OCI-LY7 (cell line): ENCODE data around the gene ZNF423. TPM values are rescaled to one million over a fixed set of nuclear protein-coding genes. Genes with fewer than 3 reads are reported as not detected.

Experiments
- BruUV-seq: library from RNA; stranded (reverse); fragments of 400-500 nt; replicated peaks from 2 replicates; lab custom pipeline; 2021; lab: Mats Ljungman, UMichigan
- CTCF ChIA-PET: fragments of 300-600 bp; sonication (Branson Sonifier 250); formaldehyde crosslinking; loops from one replicate; lab custom pipeline; 2022; ENCODE audit warnings: antibody characterized with exemption; ENCODE audit not compliant: unreplicated experiment; lab: Charles Lee
- POLR2A ChIA-PET: fragments of 300-600 bp; sonication (Branson Sonifier 250); formaldehyde crosslinking; loops from one replicate; lab custom pipeline; 2022; ENCODE audit warnings: antibody characterized with exemption; lab: Charles Lee
- DNase-seq: peaks from one replicate; pipeline ENCODE4 v3.0.0-alpha.2; 2015; ENCODE audit warnings: low spot score
- H2AFZ ChIP-seq: fragments of 200-600 bp; sonication (generic), shearing (Covaris generic); 2 replicates; pipeline ENCODE4 v1.6.1; 2014; ENCODE audit warnings: mild to moderate bottlenecking, antibody characterized with exemption, low read length, moderate library complexity
- H3K27ac ChIP-seq: fragments of 200-600 bp; sonication (generic); 2 replicates; pipeline ENCODE4 v1.5.1; 2014; ENCODE audit warnings: mixed run types, low read depth, mild to moderate bottlenecking, moderate library complexity, low read length, inconsistent platforms; ENCODE audit not compliant: poor library complexity, severe bottlenecking
- H3K36me3 ChIP-seq: fragments of 200-600 bp; sonication (generic); 2 replicates; pipeline ENCODE4 v1.6.1; 2014; ENCODE audit warnings: mild to moderate bottlenecking, antibody characterized with exemption, low read length, moderate library complexity, mixed read lengths; ENCODE audit not compliant: insufficient read depth
- H3K4me1 ChIP-seq: fragments of 200-600 bp; sonication (generic); 2 replicates; pipeline ENCODE4 v1.5.1; 2014; ENCODE audit warnings: mild to moderate bottlenecking, low read length; ENCODE audit not compliant: insufficient read depth, poor library complexity, severe bottlenecking
- H3K4me2 ChIP-seq: fragments of 200-600 bp; sonication (generic); 2 replicates; pipeline ENCODE4 v1.6.1; 2014; ENCODE audit warnings: mild to moderate bottlenecking, low read length
- H3K4me3 ChIP-seq: fragments of 200-600 bp; sonication (generic); 2 replicates; pipeline ENCODE4 v1.5.1; 2014; ENCODE audit warnings: mild to moderate bottlenecking, low read depth, low read length; ENCODE audit not compliant: poor library complexity, severe bottlenecking
- H3K79me2 ChIP-seq: fragments of 200-600 bp; sonication (generic); 2 replicates; pipeline ENCODE4 v1.6.1; 2016; ENCODE audit warnings: low read depth, mild to moderate bottlenecking, low read length, moderate library complexity, mixed read lengths; ENCODE audit not compliant: insufficient read depth
- H3K9me2 ChIP-seq: fragments of 200-600 bp; sonication (generic); 2 replicates; pipeline ENCODE4 v1.6.1; 2016; ENCODE audit warnings: mild to moderate bottlenecking, low read length, mixed read lengths; ENCODE audit not compliant: insufficient read depth
- H3K9me3 ChIP-seq: fragments of 200-600 bp; sonication (generic); 2 replicates; pipeline ENCODE4 v1.6.1; 2014; ENCODE audit warnings: mild to moderate bottlenecking, mixed run types, low read length, mixed read lengths
- H4K20me1 ChIP-seq: fragments of 200-600 bp; sonication (generic); 2 replicates; pipeline ENCODE4 v1.6.1; 2014; ENCODE audit warnings: mild to moderate bottlenecking, antibody characterized with exemption, low read length, moderate library complexity, mixed read lengths; ENCODE audit not compliant: insufficient read depth
- EZH2phosphoT487 ChIP-seq: fragments of 200-600 bp; sonication (generic); IDR thresholded peaks from 2 replicates; pipeline ENCODE4 v1.6.1; 2018; ENCODE audit warnings: low read depth, borderline replicate concordance, mild to moderate bottlenecking, mixed run types, antibody characterized with exemption, low read length, moderate library complexity, mixed read lengths
- intact Hi-C: fragments of 100-400 bp; cut with micrococcal nuclease; formaldehyde crosslinking; loops from one replicate; pipeline ENCODE4 v1.10.0; 2022; ENCODE audit not compliant: unreplicated experiment
- total RNA-seq, 2 experiments: library from RNA; depleted of rRNA in 1 of 2; stranded (reverse); fragments of >200 nt in 1 of 2; shearing (Covaris generic) in 1 of 2; gene quantifications; 2 replicates each; pipeline ENCODE4 v1.2.3, GENCODE V29; 2014 to 2022
- TF ChIP-seq, protein P1 (sequence below): fragments of 200-600 bp; sonication (generic); conservative IDR thresholded peaks from 2 replicates; pipeline ENCODE4 v1.5.1; 2014; ENCODE audit warnings: mild to moderate bottlenecking, antibody characterized with exemption, low read length, moderate library complexity, mixed read lengths

The ZNF423 gene
- total RNA-seq, 2 experiments from 2014 or later, result 0.09 to 0.13 TPM

DNA sequence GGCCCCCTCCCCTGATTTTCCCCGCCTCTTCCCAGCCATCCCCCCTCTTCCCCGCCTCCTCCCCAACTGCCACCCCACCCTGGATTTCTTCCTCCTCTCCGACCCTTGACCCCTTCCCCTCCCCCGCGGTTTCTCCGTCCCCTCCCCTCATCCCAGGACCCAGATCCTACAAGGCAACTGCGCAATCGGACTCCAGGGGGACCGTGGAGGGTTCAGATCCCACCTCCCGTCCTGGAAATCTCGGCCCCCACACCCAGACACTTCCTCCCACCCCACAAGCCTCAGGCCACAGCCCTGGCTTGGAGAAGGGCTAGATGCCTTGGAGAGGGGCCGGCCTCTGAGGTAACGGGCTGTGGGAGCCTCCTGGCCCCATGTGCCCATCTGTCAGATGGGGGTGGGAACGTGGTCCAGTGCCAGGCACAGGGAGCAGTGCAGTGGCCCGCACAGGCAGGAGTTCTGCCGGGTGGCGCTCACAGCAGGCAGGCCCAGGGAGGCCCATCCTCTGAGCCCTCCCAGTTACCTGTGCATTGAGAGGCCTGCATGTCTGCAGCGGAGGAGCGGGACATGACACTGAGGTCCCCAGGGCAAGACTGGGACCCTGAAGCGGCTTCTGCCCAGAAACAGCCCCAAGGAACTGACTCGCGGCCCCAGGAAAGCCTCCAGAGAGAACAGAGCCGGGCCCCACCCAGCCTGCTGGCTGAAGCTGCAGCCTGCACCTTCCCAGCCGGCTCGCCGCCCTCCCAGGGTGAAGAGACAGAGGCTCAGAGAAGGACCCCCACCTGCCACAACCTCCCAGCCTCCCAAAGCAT, 16.7 kb downstream of the ZNF423 start:
- Histone ChIP-seq H3K27ac (no peak overlapping the region), H4K20me1 (no peaks in the 10 kb centered on the region), H2AFZ (no peak overlapping the region), H3K9me3 (no peaks in the 10 kb centered on the region), H3K79me2 (no peaks in the 10 kb centered on the region), H3K4me3 (no peak overlapping the region), H3K36me3 (no peaks in the 10 kb centered on the region), H3K4me2 (no peak overlapping the region), H3K9me2 (no peaks in the 10 kb centered on the region), H3K4me1 (peaks cover 12% of the 10 kb centered on the region)
- TF ChIP-seq EZH2phosphoT487, result no peak
- TF ChIP-seq, protein P1, sequence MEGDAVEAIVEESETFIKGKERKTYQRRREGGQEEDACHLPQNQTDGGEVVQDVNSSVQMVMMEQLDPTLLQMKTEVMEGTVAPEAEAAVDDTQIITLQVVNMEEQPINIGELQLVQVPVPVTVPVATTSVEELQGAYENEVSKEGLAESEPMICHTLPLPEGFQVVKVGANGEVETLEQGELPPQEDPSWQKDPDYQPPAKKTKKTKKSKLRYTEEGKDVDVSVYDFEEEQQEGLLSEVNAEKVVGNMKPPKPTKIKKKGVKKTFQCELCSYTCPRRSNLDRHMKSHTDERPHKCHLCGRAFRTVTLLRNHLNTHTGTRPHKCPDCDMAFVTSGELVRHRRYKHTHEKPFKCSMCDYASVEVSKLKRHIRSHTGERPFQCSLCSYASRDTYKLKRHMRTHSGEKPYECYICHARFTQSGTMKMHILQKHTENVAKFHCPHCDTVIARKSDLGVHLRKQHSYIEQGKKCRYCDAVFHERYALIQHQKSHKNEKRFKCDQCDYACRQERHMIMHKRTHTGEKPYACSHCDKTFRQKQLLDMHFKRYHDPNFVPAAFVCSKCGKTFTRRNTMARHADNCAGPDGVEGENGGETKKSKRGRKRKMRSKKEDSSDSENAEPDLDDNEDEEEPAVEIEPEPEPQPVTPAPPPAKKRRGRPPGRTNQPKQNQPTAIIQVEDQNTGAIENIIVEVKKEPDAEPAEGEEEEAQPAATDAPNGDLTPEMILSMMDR, result no peak
- intact Hi-C loops, result no loop called here
- ChIA-PET POLR2A (no interaction called here), CTCF (no interaction called here)
- no TSS peak for BruUV-seq
- no peak for DNase-seq

DNA sequence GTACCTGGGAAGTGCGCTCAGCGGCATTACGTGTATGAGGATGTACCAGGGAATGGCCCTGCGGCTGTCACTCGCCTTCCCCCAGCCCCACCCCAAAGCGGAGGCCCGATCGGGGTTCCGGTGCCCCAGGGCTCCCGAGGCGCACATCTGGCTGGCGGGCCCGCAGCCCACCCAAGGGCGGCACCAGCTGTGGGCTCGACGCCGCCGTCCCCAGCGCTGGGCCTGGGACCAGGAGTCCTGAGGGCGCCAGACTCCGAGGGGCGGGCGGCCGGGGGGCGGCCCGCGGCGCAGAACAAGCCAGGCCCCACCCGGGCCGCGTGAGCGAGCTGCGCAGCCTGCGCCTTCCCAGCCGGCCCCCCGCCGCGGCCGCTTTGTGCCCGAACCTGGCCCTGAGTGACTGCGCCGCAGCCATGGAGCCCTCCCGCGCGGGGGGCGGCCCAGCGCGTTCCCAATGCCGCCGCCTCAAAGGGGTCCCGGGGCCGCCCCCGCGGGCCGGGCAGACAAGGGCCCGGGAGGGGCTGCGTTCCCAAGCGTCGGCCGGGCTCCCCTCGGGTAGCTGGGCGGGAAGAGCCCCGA, 17.4 kb downstream of the ZNF423 start:
- intact Hi-C loops, result no loop called here
- no peak overlapping the region for H2AFZ ChIP-seq
- no peak overlapping the region for H3K4me3 ChIP-seq
- ChIA-PET POLR2A (no interaction called here), CTCF (no interaction called here)
- H3K9me3 ChIP-seq, result no peaks in the 10 kb centered on the region
- BruUV-seq, result no TSS peak
- no peak overlapping the region for H3K4me2 ChIP-seq
- H4K20me1 ChIP-seq, result no peaks in the 10 kb centered on the region
- TF ChIP-seq, protein P1, result no peak
- no peak for TF ChIP-seq EZH2phosphoT487
- no peak for DNase-seq
- H3K36me3 ChIP-seq, result no peaks in the 10 kb centered on the region
- no peak overlapping the region for H3K27ac ChIP-seq
- no peaks in the 10 kb centered on the region for H3K79me2 ChIP-seq
- no peaks in the 10 kb centered on the region for H3K9me2 ChIP-seq
- H3K4me1 ChIP-seq, result peaks cover 12% of the 10 kb centered on the region
